ENCODE measurements around the gene SNW1.
"Not testable (repeated sequence)": the region's sequence is repeated elsewhere in the genome, so short reads cannot be mapped to it uniquely, and the experiment has no call there.

- not testable (repeated sequence) for TF ChIP-seq CTCF (conservative IDR thresholded peaks at IDR 0.05; ENCODE audit: low read length); EZH2phosphoT487 (IDR thresholded peaks at IDR 0.05; ENCODE audit: borderline replicate concordance, low read depth, low read length)
Observed at GRCh38 chr14:77793255-77793654, 32.3 kb upstream of the SNW1 start.

Measured in OCI-LY7 (cell line).